ENCODE measurements around the gene BCL2.

- no peak for TF ChIP-seq CTCF (IDR thresholded peaks at IDR 0.05)
- TF ChIP-seq ZFX (IDR thresholded peaks at IDR 0.05; ENCODE audit: borderline replicate concordance) = no peak
Measured at GRCh38 chr18:63292831-63293683, 26.5 kb downstream of the BCL2 start.
